Natural killer cell (primary cell): ENCODE measurements around the gene TRMT2B. TPM values are rescaled to one million over a fixed set of nuclear protein-coding genes. Genes with fewer than 3 reads are reported as not detected.

Experiments used
- ATAC-seq, 3 donors: fragments of 150-1000 bp in 2 of 3; fragments of 200-7000 bp in 1 of 3; cut with Tn5 transposase; 1 replicate in 1 of 3; 2 replicates in 2 of 3; pipeline ENCODE4 v1.10.0; 2021; ENCODE audit warnings: mild to moderate bottlenecking in 2 of 3, moderate library complexity in 2 of 3
- DNase-seq, 2 donors: peaks; one replicate each; pipeline versions ENCODE4 v3.0.0 to v3.0.0-alpha.2; 2013 to 2021; ENCODE audit warnings: mixed read lengths in 1 of 2
- H3K27ac ChIP-seq: one replicate; pipeline ENCODE4 v1.5.1; 2013; ENCODE audit warnings: mild to moderate bottlenecking, low read length
- H3K27me3 ChIP-seq: one replicate; pipeline ENCODE4 v1.6.1; 2013; ENCODE audit warnings: low read length; ENCODE audit not compliant: control insufficient read depth, insufficient read depth
- H3K36me3 ChIP-seq: one replicate; pipeline ENCODE4 v1.6.1; 2013; ENCODE audit warnings: low read length; ENCODE audit not compliant: control insufficient read depth, insufficient read depth
- H3K4me1 ChIP-seq: one replicate; pipeline ENCODE4 v1.6.1; 2013; ENCODE audit warnings: low read length; ENCODE audit not compliant: control insufficient read depth, insufficient read depth
- H3K4me3 ChIP-seq: one replicate; pipeline ENCODE4 v1.5.1; 2013; ENCODE audit warnings: low read length
- H3K9me3 ChIP-seq: one replicate; pipeline ENCODE4 v1.6.1; 2013; ENCODE audit warnings: low read length; ENCODE audit not compliant: control insufficient read depth, insufficient read depth
- H3K27ac Mint-ChIP-seq, 2 donors: one replicate each; pipeline ENCODE4 v1.8.0; 2022; ENCODE audit warnings: mild to moderate bottlenecking in 2 of 2, mixed read lengths in 2 of 2, moderate library complexity in 1 of 2
- H3K27me3 Mint-ChIP-seq, 2 donors: one replicate each; pipeline ENCODE4 v1.8.0; 2022; ENCODE audit warnings: low read depth in 2 of 2, mixed read lengths in 2 of 2
- H3K36me3 Mint-ChIP-seq: one replicate; pipeline ENCODE4 v1.8.0; 2022; ENCODE audit warnings: mixed read lengths
- H3K4me1 Mint-ChIP-seq, 2 donors: one replicate each; pipeline ENCODE4 v1.8.0; 2022; ENCODE audit warnings: mixed read lengths in 2 of 2
- H3K4me3 Mint-ChIP-seq: one replicate; pipeline ENCODE4 v1.8.0; 2022; ENCODE audit warnings: mild to moderate bottlenecking, moderate library complexity, mixed read lengths
- H3K9me3 Mint-ChIP-seq, 2 donors: one replicate each; pipeline ENCODE4 v1.8.0; 2022; ENCODE audit warnings: mixed read lengths in 2 of 2
- CTCF ChIP-seq: fragments of 200-600 bp; IDR thresholded peaks from one replicate; pipeline ENCODE4 v1.8.0; 2022; ENCODE audit warnings: antibody characterized with exemption
- WGBS: methylation state at CpG from one replicate; pipeline ENCODE4 v1.1.7; 2013; ENCODE audit warnings: missing lambda C conversion rate; ENCODE audit not compliant: insufficient coverage; 5-methylcytosine and 5-hydroxymethylcytosine counted together
- intact Hi-C: fragments of 100-400 bp; cut with micrococcal nuclease; formaldehyde crosslinking; loops from one replicate; pipeline ENCODE4 v1.14.2; 2022
- total RNA-seq, 4 donors: library from RNA; stranded (reverse); fragments of 120-200 nt in 1 of 4; gene quantifications; one replicate each; pipeline versions ENCODE4 v1.2.3 to v1.2.4, GENCODE V29; 2013 to 2022

The TRMT2B gene
- total RNA-seq, 3 donors from 2014 or later (not counting 1 experiment from before 2014, with no cell fraction given) = 31.2 to 37.1 (median 36.7) TPM

GRCh38 chrX:100969408-100969807 lies 82.5 kb downstream of the TRMT2B start, which contains the start of gene ARL13A:
Gene ARL13A, plus strand, starts transcription at chrX:100969708. Its CDS starts 3,982 bp downstream, at chrX:100973690.
- Mint-ChIP-seq H3K9me3 (no peaks in the 10 kb centered on the region), H3K4me1 (no peaks in the 10 kb centered on the region), H3K36me3 (no peaks in the 10 kb centered on the region), H3K4me3 (no peak within 1 kb of the TSS), H3K27me3 (no peaks in the 10 kb centered on the region), H3K27ac (no peak within 1 kb of the TSS)
- ATAC-seq = no peak
- Histone ChIP-seq H3K27ac (no peak within 1 kb of the TSS), H3K36me3 (no peaks in the 10 kb centered on the region), H3K4me3 (no peak within 1 kb of the TSS), H3K27me3 (no peaks in the 10 kb centered on the region), H3K9me3 (no peaks in the 10 kb centered on the region), H3K4me1 (no peaks in the 10 kb centered on the region)
- intact Hi-C loops = no loop called here
- TF ChIP-seq CTCF = no peak
- WGBS = 100% methylated on average over 1 of the region's 2 CpGs
- DNase-seq = no peak

GRCh38 chrX:100964362-100964761 lies 87.5 kb downstream of the TRMT2B start:
- Mint-ChIP-seq H3K4me3 (no peak overlapping the region), H3K27ac (no peak overlapping the region), H3K27me3 (no peaks in the 10 kb centered on the region), H3K4me1 (no peaks in the 10 kb centered on the region), H3K9me3 (no peaks in the 10 kb centered on the region), H3K36me3 (no peaks in the 10 kb centered on the region)
- no peak for DNase-seq
- TF ChIP-seq CTCF = no peak
- Histone ChIP-seq H3K27me3 (no peaks in the 10 kb centered on the region), H3K27ac (no peak overlapping the region), H3K36me3 (no peaks in the 10 kb centered on the region), H3K4me1 (no peaks in the 10 kb centered on the region), H3K4me3 (no peak overlapping the region), H3K9me3 (no peaks in the 10 kb centered on the region)
- no peak for ATAC-seq
- intact Hi-C loops = no loop called here

- Histone ChIP-seq H3K27me3 (no peaks in the 10 kb centered on the region), H3K36me3 (no peaks in the 10 kb centered on the region), H3K27ac (no peak overlapping the region), H3K4me1 (no peaks in the 10 kb centered on the region), H3K9me3 (no peaks in the 10 kb centered on the region), H3K4me3 (no peak overlapping the region)
- no peaks in the 10 kb centered on the region for H3K4me1 Mint-ChIP-seq
- no peaks in the 10 kb centered on the region for H3K36me3 Mint-ChIP-seq
- intact Hi-C loops = no loop called here
- no peak for TF ChIP-seq CTCF
- H3K27ac Mint-ChIP-seq = no peak overlapping the region
- peaks cover 0 to under 1% of the 10 kb centered on the region in 2 donors for H3K27me3 Mint-ChIP-seq
- DNase-seq = no peak
- no peak for ATAC-seq
- no peaks in the 10 kb centered on the region for H3K9me3 Mint-ChIP-seq
- WGBS = 90% methylated on average over 2 of the region's 3 CpGs
- no peak overlapping the region for H3K4me3 Mint-ChIP-seq
Observed at GRCh38 chrX:100962811-100963210, 89.1 kb downstream of the TRMT2B start.

Other genes starting within 250 kb of the TRMT2B start
- gene CSTF2, start 231.7 kb downstream of the TRMT2B start, total RNA-seq = 1 to 10 TPM; 6.6 to 9.5 (median 8.3) TPM
- not detected for gene NOX1, start 177.8 kb downstream of the TRMT2B start, total RNA-seq
- gene XKRX, start 123.2 kb downstream of the TRMT2B start, total RNA-seq = under 1 TPM in 2 of 3 donors, not detected in 1; 0.20 to 0.38 TPM
- not detected for gene ARL13A, start 82.4 kb downstream of the TRMT2B start, total RNA-seq
- not detected for gene TMEM35A, start 26.8 kb upstream of the TRMT2B start, total RNA-seq
- gene CENPI, start 46.1 kb upstream of the TRMT2B start, total RNA-seq = 1 to 10 TPM; 1.0 to 1.6 (median 1.2) TPM
- gene DRP2, start 167.7 kb upstream of the TRMT2B start, total RNA-seq = under 1 TPM in 1 of 3 donors, not detected in 2; 0.07 TPM
- gene TAF7L, start 239.2 kb upstream of the TRMT2B start, total RNA-seq = not detected